ENCODE data around the gene RFC1. TPM values are rescaled to one million over a fixed set of nuclear protein-coding genes. Genes with fewer than 3 reads are reported as not detected.

RFC1 gene
- polyA plus RNA-seq, 3 donors: 8.7 to 15.0 (median 14.6) TPM

DNA sequence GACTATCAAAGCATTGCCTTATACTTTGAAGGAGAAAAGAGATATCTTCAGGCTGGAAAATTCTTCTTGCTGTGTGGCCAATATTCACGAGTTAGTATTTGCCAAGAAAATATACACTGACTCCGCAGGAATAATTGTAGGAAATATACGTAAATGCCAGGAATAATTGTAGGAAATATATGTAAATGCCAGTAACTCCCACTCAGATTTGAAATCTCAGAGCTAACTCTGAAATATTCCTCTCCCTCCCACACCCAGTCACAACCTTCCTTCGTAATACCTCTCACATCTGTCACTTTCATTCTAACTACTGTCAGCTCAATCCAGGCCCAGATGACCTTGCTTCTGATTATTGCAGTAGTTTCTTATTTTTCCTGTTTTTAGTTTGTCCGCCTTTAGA lies 110.3 kb downstream of the RFC1 start:
- Histone ChIP-seq H3K4me2 (replicated peaks; ENCODE audit: extremely low read depth, low read length, poor library complexity, severe bottlenecking) (no peak overlapping the region), H4K20me1 (ENCODE audit: insufficient read depth, low read length) (no peaks in the 10 kb centered on the region), H2AFZ (ENCODE audit: insufficient read depth, low read depth, low read length, poor library complexity, severe bottlenecking) (no peak overlapping the region), H3K9me3 (replicated peaks in 1 of 2; ENCODE audit: control insufficient read depth in 1 of 2, insufficient read depth in 1 of 2, low read length in 2 of 2) (no peaks in the 10 kb centered on the region), H3K36me3 (replicated peaks in 1 of 2; ENCODE audit: control insufficient read depth in 1 of 2, insufficient read depth in 2 of 2, low read length in 2 of 2) (no peaks in the 10 kb centered on the region), H3K27me3 (ENCODE audit: control insufficient read depth in 2 of 2, insufficient read depth in 2 of 2, low read length in 2 of 2) (no peaks in the 10 kb centered on the region), H3K4me3 (replicated peaks in 1 of 3; ENCODE audit: low read depth in 2 of 3, low read length in 3 of 3) (no peak overlapping the region), H3K79me2 (ENCODE audit: insufficient read depth, low read length) (no peaks in the 10 kb centered on the region), H3K27ac (ENCODE audit: low read depth in 1 of 2, low read length in 2 of 2) (no peak overlapping the region), H3K9ac (ENCODE audit: insufficient read depth, low read length, poor library complexity, severe bottlenecking) (no peak overlapping the region), H3K4me1 (ENCODE audit: control insufficient read depth in 1 of 2, insufficient read depth in 2 of 2, low read length in 2 of 2) (no peaks in the 10 kb centered on the region)
- Mint-ChIP-seq H3K36me3 (peaks cover 0 to 5% of the 10 kb centered on the region in 2 donors), H3K4me3 (no peak overlapping the region), H3K27ac (no peak overlapping the region), H3K4me1 (no peaks in the 10 kb centered on the region), H3K9me3 (peaks cover 0 to 8% (median 0%) of the 10 kb centered on the region in 7 donors), H3K27me3 (ENCODE audit: low read depth in 3 of 3) (no peaks in the 10 kb centered on the region)
- TF ChIP-seq, protein P1, sequence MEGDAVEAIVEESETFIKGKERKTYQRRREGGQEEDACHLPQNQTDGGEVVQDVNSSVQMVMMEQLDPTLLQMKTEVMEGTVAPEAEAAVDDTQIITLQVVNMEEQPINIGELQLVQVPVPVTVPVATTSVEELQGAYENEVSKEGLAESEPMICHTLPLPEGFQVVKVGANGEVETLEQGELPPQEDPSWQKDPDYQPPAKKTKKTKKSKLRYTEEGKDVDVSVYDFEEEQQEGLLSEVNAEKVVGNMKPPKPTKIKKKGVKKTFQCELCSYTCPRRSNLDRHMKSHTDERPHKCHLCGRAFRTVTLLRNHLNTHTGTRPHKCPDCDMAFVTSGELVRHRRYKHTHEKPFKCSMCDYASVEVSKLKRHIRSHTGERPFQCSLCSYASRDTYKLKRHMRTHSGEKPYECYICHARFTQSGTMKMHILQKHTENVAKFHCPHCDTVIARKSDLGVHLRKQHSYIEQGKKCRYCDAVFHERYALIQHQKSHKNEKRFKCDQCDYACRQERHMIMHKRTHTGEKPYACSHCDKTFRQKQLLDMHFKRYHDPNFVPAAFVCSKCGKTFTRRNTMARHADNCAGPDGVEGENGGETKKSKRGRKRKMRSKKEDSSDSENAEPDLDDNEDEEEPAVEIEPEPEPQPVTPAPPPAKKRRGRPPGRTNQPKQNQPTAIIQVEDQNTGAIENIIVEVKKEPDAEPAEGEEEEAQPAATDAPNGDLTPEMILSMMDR (IDR thresholded peaks at IDR 0.05): no peak
- DNase-seq: no peak
- 100% methylated on average over 3 of the region's 5 CpGs for WGBS (ENCODE audit: insufficient coverage)
- intact Hi-C loops (cut with micrococcal nuclease): no loop called here

DNA sequence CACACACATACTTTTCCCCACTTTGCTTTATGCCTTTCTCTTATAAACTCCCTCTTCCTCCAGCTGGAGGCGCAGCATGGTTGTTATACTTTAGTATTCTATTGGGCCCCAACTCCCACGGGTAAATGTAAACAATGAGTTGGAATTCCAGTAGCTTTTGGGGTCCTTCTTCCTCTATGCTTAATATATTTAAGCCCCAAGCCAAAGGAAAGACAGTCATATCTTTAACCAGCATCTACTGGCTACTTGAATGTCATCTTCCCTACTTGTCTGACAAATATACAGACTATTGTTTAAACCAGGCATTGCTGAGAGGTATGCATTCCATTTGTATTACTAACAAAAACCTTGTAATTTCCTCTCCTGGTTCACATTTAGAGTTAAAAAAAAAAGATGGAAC lies 110.9 kb downstream of the RFC1 start:
- H3K9ac ChIP-seq (ENCODE audit: insufficient read depth, low read length, poor library complexity, severe bottlenecking): no peak overlapping the region
- no peak overlapping the region for H2AFZ ChIP-seq (ENCODE audit: insufficient read depth, low read depth, low read length, poor library complexity, severe bottlenecking)
- H3K4me2 ChIP-seq (replicated peaks; ENCODE audit: extremely low read depth, low read length, poor library complexity, severe bottlenecking): no peak overlapping the region
- no peaks in the 10 kb centered on the region for H3K9me3 ChIP-seq (replicated peaks in 1 of 2; ENCODE audit: control insufficient read depth in 1 of 2, insufficient read depth in 1 of 2, low read length in 2 of 2)
- intact Hi-C loops (cut with micrococcal nuclease): no loop called here
- H3K4me1 Mint-ChIP-seq: no peaks in the 10 kb centered on the region
- no peak overlapping the region for H3K4me3 ChIP-seq (replicated peaks in 1 of 3; ENCODE audit: low read depth in 2 of 3, low read length in 3 of 3)
- H3K9me3 Mint-ChIP-seq: peaks cover 0 to 4% (median 0%) of the 10 kb centered on the region in 7 donors
- H3K27ac ChIP-seq (ENCODE audit: low read depth in 1 of 2, low read length in 2 of 2): no peak overlapping the region
- no peak for DNase-seq
- H3K36me3 ChIP-seq (replicated peaks in 1 of 2; ENCODE audit: control insufficient read depth in 1 of 2, insufficient read depth in 2 of 2, low read length in 2 of 2): no peaks in the 10 kb centered on the region
- no peak overlapping the region for H3K27ac Mint-ChIP-seq
- no peaks in the 10 kb centered on the region for H3K79me2 ChIP-seq (ENCODE audit: insufficient read depth, low read length)
- H3K4me3 Mint-ChIP-seq: no peak overlapping the region
- TF ChIP-seq, protein P1 (IDR thresholded peaks at IDR 0.05): no peak
- no CpG with 5 or more reads among the region's 2 CpGs for WGBS (ENCODE audit: insufficient coverage)
- peaks cover 0 to 5% of the 10 kb centered on the region in 2 donors for H3K36me3 Mint-ChIP-seq
- H3K27me3 ChIP-seq (ENCODE audit: control insufficient read depth in 2 of 2, insufficient read depth in 2 of 2, low read length in 2 of 2): no peaks in the 10 kb centered on the region
- no peaks in the 10 kb centered on the region for H3K27me3 Mint-ChIP-seq (ENCODE audit: low read depth in 3 of 3)
- no peaks in the 10 kb centered on the region for H4K20me1 ChIP-seq (ENCODE audit: insufficient read depth, low read length)
- no peaks in the 10 kb centered on the region for H3K4me1 ChIP-seq (ENCODE audit: control insufficient read depth in 1 of 2, insufficient read depth in 2 of 2, low read length in 2 of 2)

Measured in CD14-positive monocyte (primary cell).